ENCODE measurements around the gene ZNF580.

DNA sequence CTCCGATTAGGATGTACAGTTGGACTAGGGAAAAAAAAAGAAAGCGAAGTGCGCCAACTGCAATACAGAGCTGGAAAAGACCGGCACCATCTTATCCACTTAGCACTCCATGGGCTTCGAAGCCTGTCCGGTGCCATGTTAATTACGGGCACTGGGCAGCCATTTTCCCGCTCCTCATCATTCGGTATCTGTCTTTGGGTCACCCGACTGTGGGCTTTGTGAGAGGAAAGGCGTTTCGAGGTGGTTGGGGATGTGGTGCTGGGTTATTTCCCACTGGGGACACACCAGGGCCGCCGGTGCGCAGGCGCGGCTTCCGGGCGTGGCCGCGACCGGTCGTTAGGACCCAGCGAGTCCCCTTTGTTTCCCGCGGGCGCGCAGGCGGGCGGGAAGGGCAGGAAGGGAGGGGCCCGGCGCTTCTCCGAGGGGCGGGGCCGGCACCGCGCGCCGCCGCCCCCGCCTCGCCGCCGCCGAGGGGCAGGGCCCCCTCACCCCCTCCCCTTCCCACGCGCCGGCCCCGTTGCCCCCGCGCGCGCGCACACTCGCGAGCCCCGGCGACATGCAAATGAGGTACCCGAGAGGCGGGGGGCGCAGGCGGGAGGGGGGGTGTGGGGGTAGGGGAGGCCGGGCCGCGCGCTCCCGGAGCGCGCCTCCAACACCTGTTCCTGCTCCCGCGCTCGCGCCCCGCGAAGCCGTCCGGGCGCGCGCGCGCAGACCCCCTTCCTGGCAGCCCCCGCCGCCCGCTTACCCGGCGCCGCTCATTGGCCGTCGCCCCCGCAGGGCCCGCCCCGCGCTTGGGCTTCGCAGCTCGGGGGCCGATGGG lies 40.8 kb upstream of the ZNF580 start, which contains the start of gene ZNF524:
- TF ChIP-seq POLR2A (IDR thresholded peaks at IDR 0.05; ENCODE audit: low read depth, low read length) (peak; percentile 74), SP1 (IDR thresholded peaks at IDR 0.05; ENCODE audit: low read depth, low read length) (peak; percentile 73), TBL1XR1 (IDR thresholded peaks at IDR 0.05; ENCODE audit: low read depth, low read length) (no peak), NR2C2 (IDR thresholded peaks at IDR 0.05; ENCODE audit: borderline replicate concordance, control insufficient read depth, insufficient read length, low read depth) (no peak), EZH2 (IDR thresholded peaks at IDR 0.05; ENCODE audit: borderline replicate concordance, control insufficient read depth, low read depth, low read length) (no peak), YY1 (IDR thresholded peaks at IDR 0.05; ENCODE audit: low read depth, low read length) (peak; percentile 93), CREB1 (IDR thresholded peaks at IDR 0.05; ENCODE audit: low read depth) (peak; percentile 45; the same call in 1 of the 2 replicates)
- TF ChIP-seq, protein P1, sequence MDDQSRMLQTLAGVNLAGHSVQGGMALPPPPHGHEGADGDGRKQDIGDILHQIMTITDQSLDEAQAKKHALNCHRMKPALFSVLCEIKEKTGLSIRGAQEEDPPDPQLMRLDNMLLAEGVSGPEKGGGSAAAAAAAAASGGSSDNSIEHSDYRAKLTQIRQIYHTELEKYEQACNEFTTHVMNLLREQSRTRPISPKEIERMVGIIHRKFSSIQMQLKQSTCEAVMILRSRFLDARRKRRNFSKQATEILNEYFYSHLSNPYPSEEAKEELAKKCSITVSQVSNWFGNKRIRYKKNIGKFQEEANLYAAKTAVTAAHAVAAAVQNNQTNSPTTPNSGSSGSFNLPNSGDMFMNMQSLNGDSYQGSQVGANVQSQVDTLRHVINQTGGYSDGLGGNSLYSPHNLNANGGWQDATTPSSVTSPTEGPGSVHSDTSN (IDR thresholded peaks at IDR 0.05; ENCODE audit: insufficient replicate concordance, low read depth, low read length) = no peak
